Measurements from ENCODE around the gene PRKACB. TPM values are rescaled to one million over a fixed set of nuclear protein-coding genes. Genes with fewer than 3 reads are reported as not detected.
"Not testable (repeated sequence)": the region's sequence is repeated elsewhere in the genome, so short reads cannot be mapped to it uniquely, and the experiment has no call there.

Gene PRKACB
- total RNA-seq, 2 experiments from 2014 or later: 93.6 to 111 TPM

DNA sequence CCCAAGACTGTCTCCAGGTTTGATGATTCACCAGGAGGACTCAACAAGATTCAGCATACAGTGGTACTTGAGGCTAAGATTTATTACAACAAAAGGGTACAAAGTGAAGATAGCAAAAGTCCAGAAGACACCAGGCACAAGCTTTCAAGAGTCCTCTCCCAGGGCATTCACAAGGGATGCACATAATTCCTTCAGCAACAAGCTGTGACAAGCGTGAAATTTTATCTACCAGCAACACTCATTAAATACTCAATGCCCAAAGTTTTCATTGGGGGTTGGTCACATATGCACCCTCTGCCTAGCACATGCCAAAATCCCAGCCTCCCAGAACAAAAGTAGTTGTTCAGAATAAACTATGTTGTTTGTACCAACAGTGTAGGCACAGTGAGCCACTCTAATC is 62.3 kb downstream of the PRKACB start:
- POLR2A ChIA-PET: no interaction called here
- Mint-ChIP-seq H3K4me1 (peaks cover 1% of the 10 kb centered on the region), H3K27ac (no peak overlapping the region), H3K27me3 (no peaks in the 10 kb centered on the region), H3K4me3 (no peak overlapping the region), H3K9me3 (peaks cover 6% of the 10 kb centered on the region), H3K36me3 (peaks cover 44% of the 10 kb centered on the region)
- DNase-seq (no peak), ATAC-seq (ENCODE audit: low read depth) (no peak)

- no peaks in the 10 kb centered on the region for H3K27me3 Mint-ChIP-seq
- H3K27ac Mint-ChIP-seq: no peak overlapping the region
- peaks cover 4% of the 10 kb centered on the region for H3K9me3 Mint-ChIP-seq
- DNase-seq (no peak), ATAC-seq (ENCODE audit: low read depth) (no peak)
- peaks cover 41% of the 10 kb centered on the region for H3K36me3 Mint-ChIP-seq
- peaks cover 6% of the 10 kb centered on the region for H3K4me1 Mint-ChIP-seq
- POLR2A ChIA-PET: no interaction called here
- no peak overlapping the region for H3K4me3 Mint-ChIP-seq
Measured at GRCh38 chr1:84208935-84209334, 64.9 kb downstream of the PRKACB start.

- Mint-ChIP-seq H3K27me3 (no peaks in the 10 kb centered on the region), H3K36me3 (peaks cover 42% of the 10 kb centered on the region), H3K9me3 (peaks cover 2% of the 10 kb centered on the region), H3K4me3 (no peak overlapping the region), H3K4me1 (peaks cover 6% of the 10 kb centered on the region), H3K27ac (no peak overlapping the region)
- no peak for DNase-seq
- ATAC-seq (ENCODE audit: low read depth): no peak
- POLR2A ChIA-PET: interaction anchor here (0.7 kb wide), 1 partner anchor 67 kb away, joined by 3 read pairs; no protein-coding TSS in a partner anchor
Measured at GRCh38 chr1:84214115-84214956, 70.3 kb downstream of the PRKACB start.

DNA sequence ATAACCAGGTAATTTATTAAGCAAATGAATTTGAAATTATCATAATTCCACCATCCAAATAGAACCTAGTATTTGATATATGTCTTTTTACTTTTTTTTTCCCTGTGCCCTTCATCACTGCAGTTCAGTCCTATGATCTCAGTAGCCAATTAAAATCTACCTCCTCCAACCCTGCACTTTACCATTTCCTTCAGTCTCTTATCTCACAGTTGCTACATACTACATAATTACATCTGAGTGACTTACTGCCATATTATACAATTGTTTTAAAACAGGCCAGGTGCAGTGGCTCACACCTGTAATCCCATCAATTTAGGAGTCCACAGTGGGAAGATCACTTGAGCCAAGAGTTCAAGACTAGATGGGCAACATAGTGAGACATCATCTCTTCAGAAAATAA is 73.2 kb downstream of the PRKACB start:
- Mint-ChIP-seq H3K9me3 (peaks cover 7% of the 10 kb centered on the region), H3K27ac (no peak overlapping the region), H3K27me3 (no peaks in the 10 kb centered on the region), H3K4me1 (peaks cover 6% of the 10 kb centered on the region), H3K36me3 (peaks cover 60% of the 10 kb centered on the region), H3K4me3 (no peak overlapping the region)
- ATAC-seq (ENCODE audit: low read depth) (no peak), DNase-seq (no peak)
- POLR2A ChIA-PET: no interaction called here

- Mint-ChIP-seq H3K36me3 (peaks cover 65% of the 10 kb centered on the region), H3K9me3 (peaks cover 18% of the 10 kb centered on the region), H3K27ac (no peak overlapping the region), H3K4me1 (no peaks in the 10 kb centered on the region), H3K4me3 (no peak overlapping the region), H3K27me3 (no peaks in the 10 kb centered on the region)
- ATAC-seq (ENCODE audit: low read depth) (no peak), DNase-seq (no peak)
- POLR2A ChIA-PET: no interaction called here
Measured at GRCh38 chr1:84223751-84224432, 79.8 kb downstream of the PRKACB start.

DNA sequence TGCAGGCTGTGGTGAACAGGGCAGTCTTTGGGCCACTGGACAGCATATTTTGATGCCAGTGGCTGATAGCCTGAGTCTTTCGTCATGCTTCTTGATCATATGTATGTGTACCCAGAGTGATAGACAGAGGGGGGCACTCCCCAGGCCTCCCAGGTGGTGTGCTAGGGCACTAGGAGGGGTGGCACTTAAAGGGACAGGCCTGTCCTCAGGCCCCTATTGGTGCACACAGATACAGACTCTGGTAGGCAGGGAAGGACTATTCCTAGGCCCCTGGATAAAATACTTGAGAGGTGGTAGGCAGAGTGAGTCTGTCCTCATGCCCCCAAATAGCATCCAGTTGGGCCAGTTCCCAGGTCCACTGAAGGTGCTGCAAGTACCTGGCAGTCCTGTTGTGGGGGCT is 80.8 kb downstream of the PRKACB start:
- Mint-ChIP-seq H3K4me1 (no peaks in the 10 kb centered on the region), H3K4me3 (no peak overlapping the region), H3K36me3 (peaks cover 56% of the 10 kb centered on the region), H3K27me3 (no peaks in the 10 kb centered on the region), H3K9me3 (peaks cover 18% of the 10 kb centered on the region), H3K27ac (no peak overlapping the region)
- ATAC-seq (ENCODE audit: low read depth): no peak
- POLR2A ChIA-PET: no interaction called here
- no peak for DNase-seq

GRCh38 chr1:84225646-84226045 is 81.6 kb downstream of the PRKACB start:
- Mint-ChIP-seq H3K27ac (no peak overlapping the region), H3K4me3 (no peak overlapping the region), H3K36me3 (peaks cover 51% of the 10 kb centered on the region)

GRCh38 chr1:84232676-84233075 is 88.6 kb downstream of the PRKACB start:
- peaks cover 38% of the 10 kb centered on the region for H3K36me3 Mint-ChIP-seq
- H3K27ac Mint-ChIP-seq; ATAC-seq (ENCODE audit: low read depth); H3K9me3 Mint-ChIP-seq; H3K27me3 Mint-ChIP-seq; DNase-seq; POLR2A ChIA-PET; H3K4me3 Mint-ChIP-seq; H3K4me1 Mint-ChIP-seq: not testable (repeated sequence)

More at GRCh38 chr1:84225646-84226045, 81.6 kb downstream of the PRKACB start:
- H3K4me1 Mint-ChIP-seq: no peaks in the 10 kb centered on the region
- ATAC-seq (ENCODE audit: low read depth) (no peak), DNase-seq (no peak)
- POLR2A ChIA-PET: no interaction called here
- peaks cover 14% of the 10 kb centered on the region for H3K9me3 Mint-ChIP-seq
- no peaks in the 10 kb centered on the region for H3K27me3 Mint-ChIP-seq

DNA sequence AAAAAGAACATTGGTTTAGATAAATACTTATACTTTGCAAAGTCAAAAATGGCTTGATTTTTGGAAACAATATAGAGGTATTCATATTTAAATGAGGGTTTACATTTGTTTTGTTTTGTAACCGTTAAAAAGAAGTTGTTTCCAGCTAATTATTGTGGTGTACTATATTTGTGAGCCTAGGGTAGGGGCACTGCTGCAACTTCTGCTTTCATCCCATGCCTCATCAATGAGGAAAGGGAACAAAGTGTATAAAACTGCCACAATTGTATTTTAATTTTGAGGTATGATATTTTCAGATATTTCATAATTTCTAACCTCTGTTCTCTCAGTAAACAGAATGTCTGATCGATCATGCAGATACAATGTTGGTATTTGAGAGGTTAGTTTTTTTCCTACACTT is 92.2 kb downstream of the PRKACB start:
- H3K4me3 Mint-ChIP-seq: no peak overlapping the region
- H3K4me1 Mint-ChIP-seq: peaks cover 11% of the 10 kb centered on the region
- ATAC-seq (ENCODE audit: low read depth): no peak
- POLR2A ChIA-PET: no interaction called here
- no peak overlapping the region for H3K27ac Mint-ChIP-seq
- no peak for DNase-seq
- H3K9me3 Mint-ChIP-seq: peaks cover 19% of the 10 kb centered on the region
- H3K36me3 Mint-ChIP-seq: peaks cover 56% of the 10 kb centered on the region
- no peaks in the 10 kb centered on the region for H3K27me3 Mint-ChIP-seq

GRCh38 chr1:84242641-84243040 is 98.6 kb downstream of the PRKACB start:
- Mint-ChIP-seq H3K9me3 (peaks cover 13% of the 10 kb centered on the region), H3K27me3 (no peaks in the 10 kb centered on the region), H3K4me3 (no peak overlapping the region), H3K27ac (no peak overlapping the region), H3K36me3 (peaks cover 36% of the 10 kb centered on the region), H3K4me1 (peaks cover 11% of the 10 kb centered on the region)
- ATAC-seq (ENCODE audit: low read depth) (no peak), DNase-seq (no peak)
- POLR2A ChIA-PET: no interaction called here

DNA sequence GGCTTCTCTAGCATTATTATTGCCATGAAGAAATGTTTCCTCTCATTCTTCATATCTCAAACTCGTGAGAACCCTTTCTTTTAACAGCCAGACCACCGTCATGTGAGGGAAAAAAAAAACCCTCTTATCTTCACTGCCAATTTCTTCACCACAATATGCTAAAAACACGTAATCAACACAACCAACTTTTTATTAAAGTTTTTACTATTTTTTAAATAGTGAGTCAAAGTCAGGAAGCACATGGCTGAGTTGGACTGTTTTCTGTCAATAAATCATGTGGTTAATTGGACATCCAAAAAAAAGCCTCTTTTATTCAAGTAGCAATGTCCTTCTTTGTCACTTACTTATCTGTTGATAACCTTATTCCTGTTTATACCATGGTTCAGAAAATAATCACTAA is 101.5 kb downstream of the PRKACB start:
- H3K9me3 Mint-ChIP-seq: peaks cover 11% of the 10 kb centered on the region
- POLR2A ChIA-PET: no interaction called here

DNA sequence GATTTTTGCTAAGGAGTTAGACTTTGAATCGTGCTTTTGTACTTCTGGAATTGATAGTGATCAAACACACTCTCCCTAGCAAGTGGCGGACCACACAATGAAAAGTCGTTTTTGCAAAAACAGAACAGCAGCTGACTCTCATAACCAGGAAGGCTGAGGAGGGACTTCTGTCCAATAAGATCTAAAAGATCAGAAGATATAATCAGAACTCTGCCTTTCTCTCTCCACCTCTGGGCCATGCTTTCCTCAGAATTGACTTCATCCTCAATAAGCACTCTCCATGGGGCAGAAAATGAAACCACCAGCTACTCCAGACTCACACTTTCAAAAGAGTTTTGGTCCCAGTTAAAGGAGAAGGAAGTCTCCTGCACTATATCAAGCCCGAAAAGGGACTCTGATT is 102.1 kb downstream of the PRKACB start:
- H3K36me3 Mint-ChIP-seq: peaks cover 9% of the 10 kb centered on the region
- ATAC-seq (ENCODE audit: low read depth) (no peak), DNase-seq (no peak)
- H3K4me3 Mint-ChIP-seq: no peak overlapping the region
- POLR2A ChIA-PET: no interaction called here
- no peaks in the 10 kb centered on the region for H3K4me1 Mint-ChIP-seq
- no peak overlapping the region for H3K27ac Mint-ChIP-seq
- peaks cover 2% of the 10 kb centered on the region for H3K27me3 Mint-ChIP-seq
- H3K9me3 Mint-ChIP-seq: peaks cover 6% of the 10 kb centered on the region

More for the DNA sequence above, 101.5 kb downstream of the PRKACB start:
- DNase-seq (no peak), ATAC-seq (ENCODE audit: low read depth) (no peak)
- H3K27ac Mint-ChIP-seq: no peak overlapping the region
- H3K36me3 Mint-ChIP-seq: peaks cover 14% of the 10 kb centered on the region
- no peak overlapping the region for H3K4me3 Mint-ChIP-seq
- peaks cover 2% of the 10 kb centered on the region for H3K27me3 Mint-ChIP-seq
- no peaks in the 10 kb centered on the region for H3K4me1 Mint-ChIP-seq

DNA sequence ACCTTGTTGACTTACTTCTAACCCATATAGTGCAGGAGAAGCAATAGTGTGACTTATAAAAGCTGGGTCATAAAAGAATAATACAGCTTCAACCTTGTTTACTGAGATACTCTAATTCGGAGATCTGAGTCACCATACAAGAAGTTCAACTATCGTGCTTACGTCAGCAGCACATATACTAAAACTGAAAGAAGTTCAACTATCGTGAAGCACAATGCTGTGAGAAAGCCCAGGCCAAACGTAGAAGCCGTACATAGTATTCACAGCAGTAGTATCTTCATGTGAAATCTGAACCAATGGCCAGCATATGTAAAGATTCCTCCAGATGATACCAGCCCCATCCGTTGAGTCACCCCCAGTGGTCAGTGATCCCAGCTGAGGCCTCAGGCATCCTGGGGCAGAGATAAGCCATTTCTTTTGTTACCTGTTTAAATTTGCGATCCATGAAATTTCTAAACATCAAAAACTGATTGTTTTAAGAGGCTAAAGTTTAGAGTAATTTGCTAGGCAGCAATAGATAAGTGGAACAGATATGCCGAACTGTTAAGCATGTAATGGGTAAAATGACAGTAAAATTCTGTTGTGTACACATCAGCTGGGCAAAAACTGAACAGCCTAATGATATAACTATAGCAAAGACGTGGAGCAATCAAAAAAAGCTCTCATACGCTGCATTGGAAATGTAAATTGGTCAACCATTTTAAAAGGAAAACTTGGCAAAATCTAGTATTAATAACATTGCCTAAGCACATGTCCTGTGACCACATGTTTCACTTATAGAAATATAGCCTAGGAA is 103.6 kb downstream of the PRKACB start:
- DNase-seq (no peak), ATAC-seq (ENCODE audit: low read depth) (no peak)
- Mint-ChIP-seq H3K27me3 (peaks cover 2% of the 10 kb centered on the region), H3K4me3 (no peak overlapping the region), H3K4me1 (no peaks in the 10 kb centered on the region), H3K27ac (no peak overlapping the region), H3K36me3 (peaks cover 2% of the 10 kb centered on the region), H3K9me3 (peaks cover 6% of the 10 kb centered on the region)
- POLR2A ChIA-PET: no interaction called here

All from activated naive CD8-positive, alpha-beta T cell treated with anti-CD3 and anti-CD28 coated beads, Interleukin-2, amount 10 ng/mL, durations not matched to agents 7 days and 5 days (primary cell).